Measurements from ENCODE around the gene TMEM132D.

The TMEM132D gene

DNA sequence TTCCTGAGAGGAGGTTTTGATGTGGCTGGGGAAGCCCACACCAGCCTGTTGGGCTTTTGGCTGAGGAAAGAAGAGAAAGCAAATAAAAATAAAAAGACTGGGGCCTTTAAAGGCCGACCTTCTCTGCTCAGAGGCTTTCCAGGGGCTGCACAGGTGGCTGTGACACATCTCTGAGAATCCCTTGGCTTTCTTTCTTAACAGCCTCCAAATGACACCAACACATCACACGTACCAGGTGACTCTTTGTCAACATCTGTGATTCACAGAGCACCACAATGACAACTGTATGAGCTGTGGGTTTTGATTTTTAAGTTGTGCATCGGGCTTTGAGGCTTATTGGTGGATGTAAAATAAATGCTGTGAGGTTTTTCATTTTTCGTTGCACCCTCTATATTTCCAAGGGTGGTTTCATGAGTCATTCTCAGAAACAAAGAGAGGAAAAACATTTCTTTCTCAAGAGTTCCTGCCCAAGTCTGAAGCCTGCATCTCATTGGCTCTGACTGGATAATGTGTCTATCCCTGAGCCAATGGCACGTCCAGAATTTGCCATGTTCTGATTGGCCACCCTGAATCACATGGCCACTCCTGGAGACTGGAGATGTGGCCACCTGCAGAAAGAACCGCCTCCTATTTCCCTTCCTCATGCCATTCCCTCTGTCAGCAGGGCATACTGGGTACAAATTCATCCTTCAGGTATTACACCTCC lies 701.6 kb downstream of the TMEM132D start:
- DNase-seq (ENCODE audit: extremely low spot score): no peak
- ChIA-PET POLR2A (no interaction called here), CTCF (no interaction called here)
- TF ChIP-seq, protein P1, sequence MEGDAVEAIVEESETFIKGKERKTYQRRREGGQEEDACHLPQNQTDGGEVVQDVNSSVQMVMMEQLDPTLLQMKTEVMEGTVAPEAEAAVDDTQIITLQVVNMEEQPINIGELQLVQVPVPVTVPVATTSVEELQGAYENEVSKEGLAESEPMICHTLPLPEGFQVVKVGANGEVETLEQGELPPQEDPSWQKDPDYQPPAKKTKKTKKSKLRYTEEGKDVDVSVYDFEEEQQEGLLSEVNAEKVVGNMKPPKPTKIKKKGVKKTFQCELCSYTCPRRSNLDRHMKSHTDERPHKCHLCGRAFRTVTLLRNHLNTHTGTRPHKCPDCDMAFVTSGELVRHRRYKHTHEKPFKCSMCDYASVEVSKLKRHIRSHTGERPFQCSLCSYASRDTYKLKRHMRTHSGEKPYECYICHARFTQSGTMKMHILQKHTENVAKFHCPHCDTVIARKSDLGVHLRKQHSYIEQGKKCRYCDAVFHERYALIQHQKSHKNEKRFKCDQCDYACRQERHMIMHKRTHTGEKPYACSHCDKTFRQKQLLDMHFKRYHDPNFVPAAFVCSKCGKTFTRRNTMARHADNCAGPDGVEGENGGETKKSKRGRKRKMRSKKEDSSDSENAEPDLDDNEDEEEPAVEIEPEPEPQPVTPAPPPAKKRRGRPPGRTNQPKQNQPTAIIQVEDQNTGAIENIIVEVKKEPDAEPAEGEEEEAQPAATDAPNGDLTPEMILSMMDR (IDR thresholded peaks at IDR 0.05; ENCODE audit: control extremely low read depth, extremely low read depth, low read depth, missing control alignments): no peak

DNA sequence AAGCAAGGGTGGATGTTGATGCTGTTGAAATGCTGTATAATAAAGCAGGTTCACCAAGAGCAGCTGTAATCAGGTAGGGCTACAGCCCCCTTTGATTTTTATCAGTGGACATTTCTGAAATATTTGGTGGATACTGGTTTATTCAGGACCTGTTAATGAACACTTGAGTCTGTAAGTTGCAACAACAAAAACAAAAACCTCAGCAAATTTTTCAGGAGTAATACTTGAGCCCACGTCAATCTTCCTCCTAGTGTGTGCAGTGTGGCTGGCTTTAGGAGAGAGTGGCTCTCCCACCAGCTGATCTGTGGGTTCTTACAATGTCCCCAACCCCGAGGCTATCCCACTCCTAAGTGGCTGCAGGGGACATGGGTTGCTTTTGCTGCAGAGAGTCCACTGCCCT lies 702.8 kb downstream of the TMEM132D start:
- POLR2A ChIA-PET: no interaction called here

DNA sequence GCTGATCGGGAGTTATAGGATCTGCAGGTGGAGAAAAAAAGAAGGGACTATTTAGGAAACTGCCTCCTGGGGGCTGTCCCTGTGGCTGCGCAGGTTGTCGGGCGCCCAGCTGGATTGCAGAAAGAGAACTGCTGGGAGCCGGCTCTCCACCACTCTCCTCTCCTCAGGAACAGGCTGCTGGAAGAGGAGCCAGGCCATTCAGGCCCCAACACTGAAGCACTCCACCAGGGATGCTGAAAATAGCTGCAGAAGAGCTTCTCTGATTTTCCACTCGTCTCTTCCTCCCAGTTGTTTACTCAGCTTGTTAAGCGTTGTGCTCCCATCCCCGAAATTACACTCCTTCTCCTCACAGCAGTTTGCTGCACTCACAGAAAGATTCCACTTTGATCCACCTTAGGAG lies 703.2 kb downstream of the TMEM132D start:
- CTCF ChIA-PET: no interaction called here
- TF ChIP-seq, protein P1 (IDR thresholded peaks at IDR 0.05; ENCODE audit: control extremely low read depth, extremely low read depth, low read depth, missing control alignments): no peak
- DNase-seq (ENCODE audit: extremely low spot score): no peak

More for the DNA sequence above, 702.8 kb downstream of the TMEM132D start:
- CTCF ChIA-PET: no interaction called here
- no peak for DNase-seq (ENCODE audit: extremely low spot score)
- TF ChIP-seq, protein P1 (IDR thresholded peaks at IDR 0.05; ENCODE audit: control extremely low read depth, extremely low read depth, low read depth, missing control alignments): no peak

DNA sequence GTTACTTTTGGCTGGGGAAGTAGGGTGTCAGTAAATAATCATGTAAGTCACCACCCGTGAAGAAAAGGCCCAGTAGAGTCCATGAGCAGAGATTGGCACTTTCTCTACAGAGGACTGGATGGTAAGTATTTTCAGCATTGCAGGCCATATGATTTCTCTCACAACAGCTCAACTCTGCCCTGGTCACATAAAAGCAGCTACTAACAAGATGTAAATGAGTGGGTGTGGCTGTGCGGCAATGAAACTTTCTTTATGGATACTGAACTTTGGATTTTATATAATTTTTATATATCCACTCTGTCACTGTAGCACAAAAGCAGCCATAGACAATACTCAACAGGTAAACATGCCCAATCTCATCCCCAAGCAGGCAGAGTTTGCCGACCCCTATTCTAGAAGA lies 706.9 kb downstream of the TMEM132D start:
- ChIA-PET POLR2A (no interaction called here), CTCF (no interaction called here)
- TF ChIP-seq, protein P1 (IDR thresholded peaks at IDR 0.05; ENCODE audit: control extremely low read depth, extremely low read depth, low read depth, missing control alignments): no peak
- DNase-seq (ENCODE audit: extremely low spot score): no peak

More for the DNA sequence above, 703.2 kb downstream of the TMEM132D start:
- POLR2A ChIA-PET: no interaction called here

DNA sequence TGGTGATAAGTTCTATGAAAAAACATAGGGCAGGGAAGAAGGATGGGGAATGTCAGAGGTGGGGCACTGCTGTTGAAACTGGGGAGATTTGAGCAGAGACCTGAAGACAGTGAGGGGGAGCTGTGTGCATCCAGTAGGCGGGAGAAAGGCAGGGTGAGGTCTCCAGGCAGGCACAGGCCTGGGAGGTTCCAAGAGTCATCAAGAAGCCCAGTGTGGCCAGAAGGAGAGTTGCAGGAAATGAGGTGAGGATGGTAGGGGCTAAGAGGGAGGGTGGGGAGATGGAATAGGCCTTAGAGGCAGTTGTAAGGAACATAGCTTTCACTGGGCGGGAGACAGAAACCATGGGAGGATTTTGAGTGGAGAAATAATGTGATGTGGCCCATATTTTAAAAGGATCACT lies 708.7 kb downstream of the TMEM132D start:
- no peak for DNase-seq (ENCODE audit: extremely low spot score)
- ChIA-PET POLR2A (no interaction called here), CTCF (interaction anchor here (0.9 kb wide), 1 partner anchor 9 kb away, joined by 4 read pairs; no protein-coding TSS in a partner anchor)
- TF ChIP-seq, protein P1 (IDR thresholded peaks at IDR 0.05; ENCODE audit: control extremely low read depth, extremely low read depth, low read depth, missing control alignments): no peak

DNA sequence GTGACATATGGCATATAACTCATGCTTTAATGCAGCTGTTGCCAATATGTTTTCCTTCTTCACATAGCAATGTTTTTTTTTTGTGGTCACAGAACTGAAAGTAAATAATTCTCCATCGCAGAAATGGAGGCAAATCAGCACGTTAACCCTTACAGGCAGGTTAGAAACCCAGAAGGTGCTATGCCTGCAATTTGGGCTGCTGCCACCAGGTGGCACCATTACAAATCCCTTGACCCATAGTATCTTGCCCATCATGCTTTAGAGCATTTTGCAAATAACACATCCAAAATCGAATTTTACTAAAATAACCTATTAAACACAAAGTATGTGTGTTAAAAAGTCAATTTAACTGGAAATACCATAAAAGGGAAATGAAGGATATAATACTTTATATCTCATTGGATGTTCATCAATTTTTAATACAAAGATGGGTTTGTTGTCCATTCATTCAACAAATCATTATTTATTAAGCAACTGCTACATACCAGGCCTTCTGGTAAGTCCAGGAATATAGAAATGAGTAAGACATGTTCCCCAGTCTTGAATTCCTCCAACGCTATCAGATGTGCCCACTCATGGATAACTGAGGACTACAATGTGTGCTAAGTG lies 710.5 kb downstream of the TMEM132D start:
- DNase-seq (ENCODE audit: extremely low spot score): no peak
- CTCF ChIA-PET: no interaction called here
- TF ChIP-seq, protein P1 (IDR thresholded peaks at IDR 0.05; ENCODE audit: control extremely low read depth, extremely low read depth, low read depth, missing control alignments): peak; percentile 36

More for the DNA sequence above, 710.5 kb downstream of the TMEM132D start:
- POLR2A ChIA-PET: no interaction called here

Measured in GM10248 (cell line).